ENCODE results near the gene NBAS. TPM values are rescaled to one million over a fixed set of nuclear protein-coding genes. Genes with fewer than 3 reads are reported as not detected.

NBAS gene
- total RNA-seq, 4 donors from 2014 or later: 34.0 to 51.2 (median 41.9) TPM

DNA sequence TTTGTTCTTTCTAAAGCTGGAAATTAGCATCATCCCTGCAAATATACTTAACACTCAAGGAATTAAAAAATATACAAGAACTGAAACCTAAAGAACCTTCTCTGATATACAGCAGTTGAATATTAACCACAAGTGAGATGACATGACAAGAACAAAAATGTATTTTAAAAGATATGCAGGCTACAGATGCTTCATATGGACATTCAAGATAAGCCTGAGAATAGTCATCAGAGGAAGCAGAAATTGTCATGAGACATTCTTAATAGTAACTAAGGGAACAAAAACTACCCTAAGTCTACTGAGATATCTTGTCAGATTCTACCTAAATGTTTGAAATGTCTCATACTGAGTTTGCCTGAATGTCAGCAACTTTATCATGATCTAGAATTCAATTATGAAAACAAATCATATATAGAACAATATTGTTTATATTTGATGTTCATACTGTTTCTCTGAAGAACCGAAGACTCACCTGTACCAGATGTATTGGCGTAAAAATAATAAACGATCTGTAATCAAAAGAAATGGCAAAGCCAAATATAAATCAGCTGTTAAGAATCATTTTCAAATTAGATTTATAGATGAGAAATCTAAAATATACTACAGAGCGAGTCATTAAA is 4.7 kb downstream of the NBAS start:
- TF ChIP-seq, protein P1, sequence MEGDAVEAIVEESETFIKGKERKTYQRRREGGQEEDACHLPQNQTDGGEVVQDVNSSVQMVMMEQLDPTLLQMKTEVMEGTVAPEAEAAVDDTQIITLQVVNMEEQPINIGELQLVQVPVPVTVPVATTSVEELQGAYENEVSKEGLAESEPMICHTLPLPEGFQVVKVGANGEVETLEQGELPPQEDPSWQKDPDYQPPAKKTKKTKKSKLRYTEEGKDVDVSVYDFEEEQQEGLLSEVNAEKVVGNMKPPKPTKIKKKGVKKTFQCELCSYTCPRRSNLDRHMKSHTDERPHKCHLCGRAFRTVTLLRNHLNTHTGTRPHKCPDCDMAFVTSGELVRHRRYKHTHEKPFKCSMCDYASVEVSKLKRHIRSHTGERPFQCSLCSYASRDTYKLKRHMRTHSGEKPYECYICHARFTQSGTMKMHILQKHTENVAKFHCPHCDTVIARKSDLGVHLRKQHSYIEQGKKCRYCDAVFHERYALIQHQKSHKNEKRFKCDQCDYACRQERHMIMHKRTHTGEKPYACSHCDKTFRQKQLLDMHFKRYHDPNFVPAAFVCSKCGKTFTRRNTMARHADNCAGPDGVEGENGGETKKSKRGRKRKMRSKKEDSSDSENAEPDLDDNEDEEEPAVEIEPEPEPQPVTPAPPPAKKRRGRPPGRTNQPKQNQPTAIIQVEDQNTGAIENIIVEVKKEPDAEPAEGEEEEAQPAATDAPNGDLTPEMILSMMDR (IDR thresholded peaks at IDR 0.05; ENCODE audit: low read depth): no peak

DNA sequence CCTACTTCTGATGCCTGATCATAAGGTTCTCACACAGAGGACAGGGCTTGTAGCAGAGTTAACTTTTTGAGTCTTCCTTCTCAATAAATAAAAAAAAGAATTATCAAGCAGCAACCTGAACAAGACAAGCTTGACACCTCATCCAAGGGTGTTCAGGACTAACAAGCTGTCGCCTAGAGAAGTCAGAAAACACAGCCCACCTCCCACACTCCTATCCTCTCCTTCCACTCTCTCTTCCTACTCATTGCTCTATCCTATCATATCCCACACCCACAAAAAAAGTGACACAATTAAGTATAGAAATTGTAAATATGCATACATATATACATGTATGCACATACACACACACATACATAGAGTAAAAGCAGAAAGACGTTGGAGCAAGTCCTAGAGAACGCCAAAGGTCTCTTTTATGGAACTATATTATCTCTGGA is 5.4 kb downstream of the NBAS start:
- TF ChIP-seq, protein P1 (IDR thresholded peaks at IDR 0.05; ENCODE audit: low read depth): no peak

DNA sequence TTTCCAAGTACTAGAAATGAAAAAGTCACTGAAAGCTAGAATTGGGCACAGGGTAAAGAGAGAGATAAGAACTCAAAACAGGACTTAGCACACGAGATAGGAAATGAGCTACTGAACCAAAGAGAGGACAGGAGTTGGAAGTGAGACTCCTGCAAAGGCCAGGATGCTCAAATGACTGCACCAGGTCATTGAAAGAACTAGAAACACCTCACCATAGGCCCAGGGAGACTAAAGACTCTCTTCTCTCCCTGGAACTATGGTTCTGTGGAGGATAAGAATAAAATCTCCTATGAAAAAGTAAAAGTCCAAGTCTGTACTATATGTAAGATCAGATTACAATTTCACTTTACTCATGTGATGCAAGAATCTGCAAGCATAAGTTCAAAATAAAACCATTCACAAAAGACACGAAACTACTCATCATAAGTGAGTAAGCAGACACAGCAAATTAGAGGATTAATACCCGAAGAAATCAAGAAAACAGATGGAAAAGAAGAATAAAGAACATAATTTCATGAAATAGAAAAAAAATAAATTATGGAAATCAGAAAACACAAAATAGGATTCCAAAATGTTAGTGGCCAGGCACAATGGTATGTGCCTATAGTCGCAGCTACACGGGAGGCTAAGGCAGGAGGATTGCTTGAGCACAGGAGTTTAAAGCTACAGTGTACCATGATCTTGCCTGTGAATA is 6.5 kb downstream of the NBAS start:
- TF ChIP-seq, protein P1 (IDR thresholded peaks at IDR 0.05; ENCODE audit: low read depth): no peak

DNA sequence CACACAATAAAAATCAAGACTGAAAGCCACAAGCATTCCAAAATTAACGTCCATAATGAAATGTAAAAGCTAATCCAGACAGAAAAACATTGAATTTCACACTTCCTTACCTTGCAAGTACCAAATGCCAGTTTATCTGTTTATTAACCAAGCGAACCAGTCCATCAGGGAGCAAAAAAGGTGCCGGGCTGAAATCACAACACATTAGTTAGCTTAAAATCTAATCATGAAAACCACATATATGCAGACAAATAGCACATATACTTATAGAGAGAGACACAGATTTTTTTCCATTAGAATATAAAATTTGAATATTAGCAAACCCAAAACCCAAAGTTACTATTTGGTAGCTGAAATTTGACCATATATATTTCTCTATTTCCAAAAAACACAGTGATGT is 7.2 kb downstream of the NBAS start:
- TF ChIP-seq, protein P1 (IDR thresholded peaks at IDR 0.05; ENCODE audit: low read depth): no peak

DNA sequence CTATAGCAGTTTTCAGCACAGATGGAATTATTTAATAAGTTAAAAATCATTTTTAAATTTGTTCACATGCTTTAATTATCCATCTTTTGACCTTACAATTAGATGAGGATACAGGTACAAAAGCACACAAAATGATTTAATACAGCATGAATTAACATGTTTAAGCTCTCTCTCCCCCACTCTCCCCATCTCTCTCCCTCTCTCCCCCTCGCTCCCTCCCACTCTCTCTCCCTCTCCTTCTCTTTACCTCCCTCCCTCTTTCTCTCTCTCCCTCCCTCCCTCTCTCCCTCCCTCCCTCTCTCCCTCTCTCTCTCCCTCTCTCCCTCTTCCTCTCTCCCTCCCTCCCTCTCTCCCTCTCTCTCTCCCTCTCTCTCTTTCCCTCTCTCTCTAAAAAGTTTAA is 7.6 kb downstream of the NBAS start:
- TF ChIP-seq, protein P1 (IDR thresholded peaks at IDR 0.05; ENCODE audit: low read depth): no peak

DNA sequence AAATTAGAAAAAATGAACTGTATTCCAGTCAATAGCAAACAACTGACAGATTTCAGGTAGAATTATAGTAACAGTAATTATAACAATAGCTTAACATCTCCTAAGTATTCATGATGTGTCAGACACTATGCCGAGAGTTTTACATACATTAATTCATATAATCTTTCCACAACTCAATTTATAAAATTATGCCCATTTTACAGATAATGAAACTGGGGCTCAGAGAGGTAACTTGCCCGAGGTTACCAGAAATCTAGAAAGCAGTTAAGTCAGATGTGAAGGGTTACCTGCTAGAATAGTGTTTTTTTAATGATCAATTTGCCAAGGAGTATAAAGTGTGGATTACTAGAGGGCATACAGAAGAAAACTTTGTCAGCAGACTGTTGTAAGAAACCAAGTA is 12.2 kb downstream of the NBAS start:
- TF ChIP-seq, protein P1 (IDR thresholded peaks at IDR 0.05; ENCODE audit: low read depth): no peak

DNA sequence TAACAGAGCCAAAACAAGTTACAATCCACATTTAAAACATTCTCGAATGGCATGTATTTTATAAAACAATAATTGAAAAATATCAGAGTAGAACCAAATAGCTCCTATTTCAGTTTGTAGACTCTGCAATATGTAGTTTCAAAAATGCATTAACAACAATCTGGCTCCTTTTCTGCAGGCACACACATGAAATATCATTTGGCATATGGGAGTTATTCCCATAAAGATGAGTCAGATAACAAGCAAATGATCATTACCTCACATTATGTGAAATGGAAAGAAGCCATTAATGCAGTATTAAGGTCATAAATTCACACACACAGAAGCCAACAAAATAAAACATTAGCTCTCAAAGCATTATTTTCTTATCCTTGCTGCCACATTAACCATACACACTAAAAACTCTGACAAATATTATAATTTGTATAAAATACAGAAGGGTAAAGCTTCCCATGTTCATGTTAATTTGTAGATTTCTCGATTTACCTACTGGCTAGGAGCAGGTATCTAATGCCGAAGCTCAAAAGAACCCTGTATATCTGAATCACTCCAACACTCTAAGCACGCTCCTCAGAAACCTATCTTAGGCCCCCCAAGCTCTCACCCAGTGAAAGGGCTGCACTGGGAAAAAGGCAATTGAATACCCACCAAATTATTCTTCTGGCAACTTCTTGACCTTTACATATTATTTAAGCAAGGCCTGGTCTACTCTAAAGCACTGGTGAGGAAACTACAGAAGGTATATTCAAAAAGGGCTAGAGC is 13.8 kb downstream of the NBAS start:
- TF ChIP-seq, protein P1 (IDR thresholded peaks at IDR 0.05; ENCODE audit: low read depth): no peak

Data from subcutaneous adipose tissue (tissue), 4 donors.